HCT116 (cell line): ENCODE data around the gene UTRN. TPM values are rescaled to one million over a fixed set of nuclear protein-coding genes. Genes with fewer than 3 reads are reported as not detected.

Source experiments
- ATAC-seq: fragments of 200-7000 bp; cut with Tn5 transposase; 2 replicates; pipeline ENCODE4 v1.9.1; 2020; ENCODE audit warnings: mild to moderate bottlenecking, moderate library complexity
- BruUV-seq: library from RNA; stranded (reverse); fragments of 400-500 nt; replicated peaks from 2 replicates; lab custom pipeline; 2021; lab: Mats Ljungman, UMichigan
- CTCF ChIA-PET: fragments of 300-600 bp; sonication (Branson Sonifier 250); formaldehyde crosslinking; loops from one replicate; lab custom pipeline; 2021; ENCODE audit warnings: antibody characterized with exemption; lab: Charles Lee
- POLR2A ChIA-PET: fragments of 300-600, 350-600 bp; sonication (Branson Sonifier 250); formaldehyde crosslinking; loops from one replicate; lab custom pipeline; 2021; ENCODE audit warnings: antibody characterized with exemption; lab: Charles Lee
- RAD21 ChIA-PET, 2 experiments: fragments of 300-600 bp; sonication (Branson Sonifier 250); formaldehyde crosslinking; loops; one replicate each; lab custom pipeline; 2023; ENCODE audit warnings: low total read pairs in 2 of 2; ENCODE audit not compliant: uncharacterized antibody in 2 of 2, unreplicated experiment in 2 of 2, low non-redundant PET in 1 of 2; lab: Charles Lee
- DNase-seq: peaks from one replicate; pipeline ENCODE4 v3.0.0-alpha.2; 2010; ENCODE audit warnings: low read depth, low spot score
- H2AFZ ChIP-seq: fragments of 200-600 bp; shearing (Covaris generic), sonication (generic); 2 replicates; pipeline ENCODE4 v1.6.1; 2017; ENCODE audit warnings: low read depth, mixed run types, mixed read lengths, antibody characterized with exemption, low read length; ENCODE audit not compliant: poor library complexity, severe bottlenecking
- H3K27ac ChIP-seq: 2 replicates; pipeline ENCODE4 v1.5.1; 2012; ENCODE audit warnings: low read depth, low read length
- H3K27me3 ChIP-seq: fragments of 200-600 bp; sonication (generic); 2 replicates; pipeline ENCODE4 v1.6.1; 2016; ENCODE audit warnings: mixed run types, low read length, mixed read lengths; ENCODE audit not compliant: insufficient read depth
- H3K36me3 ChIP-seq, 2 experiments: fragments of 200-500 bp in 1 of 2; fragments of 200-600 bp in 1 of 2; sonication (Bioruptor generic) in 1 of 2; sonication (generic) in 1 of 2; 2 replicates each; pipeline versions ENCODE4 v1.5.1 to v1.6.1; 2014 to 2016; ENCODE audit warnings: low read length in 2 of 2, inconsistent platforms in 1 of 2, mixed read lengths in 1 of 2, mixed run types in 1 of 2; ENCODE audit not compliant: insufficient read depth in 2 of 2, control insufficient read depth in 1 of 2
- H3K4me1 ChIP-seq, 2 experiments: fragments of 200-600 bp in 1 of 2; sonication (generic) in 1 of 2; 2 replicates each; pipeline versions ENCODE4 v1.5.1 to v1.6.1; 2012 to 2017; ENCODE audit warnings: low read length in 2 of 2, inconsistent platforms in 1 of 2, mild to moderate bottlenecking in 1 of 2, mixed read lengths in 1 of 2, mixed run types in 1 of 2, moderate library complexity in 1 of 2; ENCODE audit not compliant: insufficient read depth in 2 of 2, control insufficient read depth in 1 of 2
- H3K4me2 ChIP-seq: fragments of 200-600 bp; sonication (generic); 2 replicates; pipeline ENCODE4 v1.6.1; 2017; ENCODE audit warnings: mixed run types, low read length, mixed read lengths
- H3K4me3 ChIP-seq, 2 experiments: fragments of 200-600 bp in 1 of 2; sonication (generic) in 1 of 2; replicated peaks in 1 of 2; 2 replicates each; pipeline ENCODE4 v1.5.1; 2011 to 2016; ENCODE audit warnings: low read length in 2 of 2, control low read depth in 1 of 2, low read depth in 1 of 2, mild to moderate bottlenecking in 1 of 2, mixed read lengths in 1 of 2, mixed run types in 1 of 2
- H3K79me2 ChIP-seq: fragments of 200-600 bp; sonication (generic); 2 replicates; pipeline ENCODE4 v1.6.1; 2017; ENCODE audit warnings: mild to moderate bottlenecking, mixed run types, low read length, moderate library complexity, mixed read lengths; ENCODE audit not compliant: insufficient read depth
- H3K9ac ChIP-seq: fragments of 200-600 bp; sonication (generic); 2 replicates; pipeline ENCODE4 v1.6.1; 2016; ENCODE audit warnings: low read length, mixed read lengths
- H3K9me2 ChIP-seq: fragments of 200-600 bp; sonication (generic), shearing (Covaris generic); 2 replicates; pipeline ENCODE4 v1.6.1; 2017; ENCODE audit warnings: mixed run types, mild to moderate bottlenecking, moderate library complexity; ENCODE audit not compliant: insufficient read depth
- H3K9me3 ChIP-seq, 2 experiments: fragments of 200-500 bp in 1 of 2; fragments of 200-600 bp in 1 of 2; sonication (Bioruptor generic) in 1 of 2; sonication (generic) in 1 of 2; 2 replicates each; pipeline ENCODE4 v1.6.1; 2014 to 2017; ENCODE audit warnings: low read length in 2 of 2, mixed read lengths in 2 of 2, inconsistent platforms in 1 of 2, low read depth in 1 of 2, mild to moderate bottlenecking in 1 of 2, mixed run types in 1 of 2, moderate library complexity in 1 of 2; ENCODE audit not compliant: control insufficient read depth in 1 of 2, insufficient read depth in 1 of 2
- H4K20me1 ChIP-seq: fragments of 200-600 bp; sonication (generic), shearing (Covaris generic); 2 replicates; pipeline ENCODE4 v1.6.1; 2017; ENCODE audit warnings: mixed run types, mild to moderate bottlenecking, moderate library complexity; ENCODE audit not compliant: insufficient read depth
- ELF1 ChIP-seq: IDR thresholded peaks from 2 replicates; pipeline ENCODE4 v1.6.1; 2012; ENCODE audit warnings: low read depth, borderline replicate concordance
- EZH2 ChIP-seq: fragments of 200-600 bp; sonication (generic); IDR thresholded peaks from 2 replicates; pipeline ENCODE4 v1.6.1; 2017; ENCODE audit warnings: antibody characterized with exemption, mixed run types
- EZH2phosphoT487 ChIP-seq: fragments of 200-600 bp; IDR thresholded peaks from 2 replicates; pipeline ENCODE4 v1.6.1; 2018; ENCODE audit warnings: antibody characterized with exemption, borderline replicate concordance
- POLR2A ChIP-seq: IDR thresholded peaks from 2 replicates; pipeline ENCODE4 v1.7.0; 2011; ENCODE audit warnings: borderline replicate concordance; ENCODE audit not compliant: insufficient read depth, insufficient read length; ENCODE audit errors: extremely low read depth
- POLR2AphosphoS5 ChIP-seq: IDR thresholded peaks from 2 replicates; pipeline ENCODE4 v1.6.1; 2011; ENCODE audit warnings: mild to moderate bottlenecking, low read depth, low read length, moderate library complexity
- RAD21 ChIP-seq: IDR thresholded peaks from 2 replicates; pipeline ENCODE4 v1.6.1; 2012; ENCODE audit warnings: low read depth, mild to moderate bottlenecking
- SP1 ChIP-seq: IDR thresholded peaks from 2 replicates; pipeline ENCODE4 v1.6.1; 2012; ENCODE audit warnings: low read depth
- SRF ChIP-seq: IDR thresholded peaks from 2 replicates; pipeline ENCODE4 v1.6.1; 2012; ENCODE audit warnings: low read depth
- YY1 ChIP-seq: IDR thresholded peaks from 2 replicates; pipeline ENCODE4 v1.6.1; 2011; ENCODE audit warnings: low read length, low read depth, moderate library complexity, mild to moderate bottlenecking; ENCODE audit not compliant: insufficient replicate concordance; ENCODE audit errors: extremely low read depth
- ZFX ChIP-seq: fragments of 450-650 bp; IDR thresholded peaks from 2 replicates; pipeline ENCODE4 v1.6.1; 2017
- intact Hi-C: fragments of 100-400 bp; cut with micrococcal nuclease; formaldehyde crosslinking; loops from 2 replicates; pipeline ENCODE4 v1.10.0; 2022
- total RNA-seq: library from RNA; stranded (reverse); gene quantifications from one replicate; pipeline ENCODE4 v1.2.1, GENCODE V29; 2021; ENCODE audit not compliant: unreplicated experiment
- TF ChIP-seq, protein P1 (sequence below), 3 experiments: fragments of 200-600 bp in 1 of 3; sonication (generic) in 1 of 3; IDR thresholded peaks in 2 of 3; conservative IDR thresholded peaks in 1 of 3; 2 replicates each; pipeline ENCODE4 v1.5.1; 2012 to 2017; ENCODE audit warnings: low read depth in 2 of 3, low read length in 2 of 3, antibody characterized with exemption in 1 of 3, borderline replicate concordance in 1 of 3, control low read depth in 1 of 3, mild to moderate bottlenecking in 1 of 3, mixed read lengths in 1 of 3, mixed run types in 1 of 3, moderate library complexity in 1 of 3; ENCODE audit not compliant: insufficient read depth in 1 of 3
- TF ChIP-seq, protein P2 (sequence below): IDR thresholded peaks from 2 replicates; pipeline ENCODE4 v1.6.1; 2012
- TF ChIP-seq, protein P3 (sequence below): IDR thresholded peaks from 2 replicates; pipeline ENCODE4 v1.6.1; 2012; ENCODE audit warnings: low read depth
- TF ChIP-seq, protein P4 (sequence below): IDR thresholded peaks from 2 replicates; pipeline ENCODE4 v1.6.1; 2012

Gene UTRN
- total RNA-seq, 1 experiment from 2014 or later: 28.4 TPM

DNA sequence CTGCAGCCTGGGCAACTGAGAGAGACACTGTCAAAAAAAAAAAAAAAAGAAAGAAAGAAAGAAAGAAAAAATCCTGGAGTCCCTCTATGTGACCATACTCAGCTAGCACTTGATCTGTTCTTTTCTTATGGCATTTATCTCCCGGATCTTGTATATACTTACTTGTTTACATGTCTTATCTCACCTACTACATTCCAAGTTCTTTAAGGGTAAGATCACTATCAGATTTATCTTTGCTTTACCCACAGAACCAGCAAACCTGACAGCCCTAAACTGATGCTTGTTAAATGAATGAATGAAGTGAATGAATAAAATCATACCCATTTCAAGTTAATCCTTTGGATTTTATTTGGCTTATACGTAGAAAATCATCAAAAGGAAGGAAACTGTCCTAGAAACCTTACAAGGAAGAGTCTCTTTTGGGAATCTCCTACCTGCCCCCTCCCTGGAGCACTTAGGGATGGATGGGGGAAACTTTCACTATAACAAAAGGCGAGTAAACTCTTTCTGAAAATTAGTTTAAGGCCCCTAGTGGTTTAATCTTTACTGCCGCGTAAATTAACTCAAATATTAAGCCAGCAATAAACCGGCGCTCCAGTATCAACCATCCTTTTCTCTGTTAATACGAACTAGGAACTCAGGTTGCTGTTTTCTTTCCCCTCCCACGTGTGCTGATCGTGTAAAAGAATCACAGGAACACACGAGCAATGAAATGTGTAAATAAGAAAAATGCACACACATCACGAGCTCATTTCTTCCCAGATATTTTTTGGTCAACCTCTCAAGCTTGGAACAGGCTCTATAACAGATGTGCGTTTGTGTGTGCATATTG is 1.3 kb upstream of the UTRN start:
- RAD21 ChIA-PET: interaction anchor here in 1 of 2 experiments (0.7 kb wide), 1 partner anchor 713 kb away, joined by 4 read pairs; no protein-coding TSS in a partner anchor
- BruUV-seq: TSS peak; percentile 56
- Histone ChIP-seq H3K9ac (peak overlapping the region; percentile 72), H3K4me1 (peaks cover 14 to 16% of the 10 kb centered on the region in 2 experiments), H3K4me3 (peak overlapping the region; percentile 79 to 89), H3K9me3 (no peaks in the 10 kb centered on the region), H2AFZ (peak overlapping the region; percentile 92), H3K79me2 (no peaks in the 10 kb centered on the region), H3K27ac (no peak overlapping the region), H4K20me1 (no peaks in the 10 kb centered on the region), H3K9me2 (no peaks in the 10 kb centered on the region), H3K27me3 (no peaks in the 10 kb centered on the region), H3K4me2 (peak overlapping the region; percentile 99), H3K36me3 (no peaks in the 10 kb centered on the region)
- POLR2A ChIA-PET: no interaction called here
- TF ChIP-seq POLR2A (no peak), EZH2 (no peak), EZH2phosphoT487 (no peak), SP1 (no peak; the same call in 1 of the 2 replicates), POLR2AphosphoS5 (no peak), ZFX (no peak), SRF (no peak), ELF1 (no peak), RAD21 (no peak), YY1 (no peak)
- TF ChIP-seq, protein P1, sequence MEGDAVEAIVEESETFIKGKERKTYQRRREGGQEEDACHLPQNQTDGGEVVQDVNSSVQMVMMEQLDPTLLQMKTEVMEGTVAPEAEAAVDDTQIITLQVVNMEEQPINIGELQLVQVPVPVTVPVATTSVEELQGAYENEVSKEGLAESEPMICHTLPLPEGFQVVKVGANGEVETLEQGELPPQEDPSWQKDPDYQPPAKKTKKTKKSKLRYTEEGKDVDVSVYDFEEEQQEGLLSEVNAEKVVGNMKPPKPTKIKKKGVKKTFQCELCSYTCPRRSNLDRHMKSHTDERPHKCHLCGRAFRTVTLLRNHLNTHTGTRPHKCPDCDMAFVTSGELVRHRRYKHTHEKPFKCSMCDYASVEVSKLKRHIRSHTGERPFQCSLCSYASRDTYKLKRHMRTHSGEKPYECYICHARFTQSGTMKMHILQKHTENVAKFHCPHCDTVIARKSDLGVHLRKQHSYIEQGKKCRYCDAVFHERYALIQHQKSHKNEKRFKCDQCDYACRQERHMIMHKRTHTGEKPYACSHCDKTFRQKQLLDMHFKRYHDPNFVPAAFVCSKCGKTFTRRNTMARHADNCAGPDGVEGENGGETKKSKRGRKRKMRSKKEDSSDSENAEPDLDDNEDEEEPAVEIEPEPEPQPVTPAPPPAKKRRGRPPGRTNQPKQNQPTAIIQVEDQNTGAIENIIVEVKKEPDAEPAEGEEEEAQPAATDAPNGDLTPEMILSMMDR (IDR thresholded peaks at IDR 0.05 in 2 of 3, conservative IDR thresholded peaks at IDR 0.05 in 1 of 3; ENCODE audit: borderline replicate concordance in 1 of 3, insufficient read depth in 1 of 3, low read depth in 2 of 3, low read length in 2 of 3): no peak; a peak in 1 of 6 replicates
- TF ChIP-seq, protein P2, sequence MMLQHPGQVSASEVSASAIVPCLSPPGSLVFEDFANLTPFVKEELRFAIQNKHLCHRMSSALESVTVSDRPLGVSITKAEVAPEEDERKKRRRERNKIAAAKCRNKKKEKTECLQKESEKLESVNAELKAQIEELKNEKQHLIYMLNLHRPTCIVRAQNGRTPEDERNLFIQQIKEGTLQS: no peak
- TF ChIP-seq, protein P3, sequence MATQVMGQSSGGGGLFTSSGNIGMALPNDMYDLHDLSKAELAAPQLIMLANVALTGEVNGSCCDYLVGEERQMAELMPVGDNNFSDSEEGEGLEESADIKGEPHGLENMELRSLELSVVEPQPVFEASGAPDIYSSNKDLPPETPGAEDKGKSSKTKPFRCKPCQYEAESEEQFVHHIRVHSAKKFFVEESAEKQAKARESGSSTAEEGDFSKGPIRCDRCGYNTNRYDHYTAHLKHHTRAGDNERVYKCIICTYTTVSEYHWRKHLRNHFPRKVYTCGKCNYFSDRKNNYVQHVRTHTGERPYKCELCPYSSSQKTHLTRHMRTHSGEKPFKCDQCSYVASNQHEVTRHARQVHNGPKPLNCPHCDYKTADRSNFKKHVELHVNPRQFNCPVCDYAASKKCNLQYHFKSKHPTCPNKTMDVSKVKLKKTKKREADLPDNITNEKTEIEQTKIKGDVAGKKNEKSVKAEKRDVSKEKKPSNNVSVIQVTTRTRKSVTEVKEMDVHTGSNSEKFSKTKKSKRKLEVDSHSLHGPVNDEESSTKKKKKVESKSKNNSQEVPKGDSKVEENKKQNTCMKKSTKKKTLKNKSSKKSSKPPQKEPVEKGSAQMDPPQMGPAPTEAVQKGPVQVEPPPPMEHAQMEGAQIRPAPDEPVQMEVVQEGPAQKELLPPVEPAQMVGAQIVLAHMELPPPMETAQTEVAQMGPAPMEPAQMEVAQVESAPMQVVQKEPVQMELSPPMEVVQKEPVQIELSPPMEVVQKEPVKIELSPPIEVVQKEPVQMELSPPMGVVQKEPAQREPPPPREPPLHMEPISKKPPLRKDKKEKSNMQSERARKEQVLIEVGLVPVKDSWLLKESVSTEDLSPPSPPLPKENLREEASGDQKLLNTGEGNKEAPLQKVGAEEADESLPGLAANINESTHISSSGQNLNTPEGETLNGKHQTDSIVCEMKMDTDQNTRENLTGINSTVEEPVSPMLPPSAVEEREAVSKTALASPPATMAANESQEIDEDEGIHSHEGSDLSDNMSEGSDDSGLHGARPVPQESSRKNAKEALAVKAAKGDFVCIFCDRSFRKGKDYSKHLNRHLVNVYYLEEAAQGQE: no peak
- TF ChIP-seq, protein P4, sequence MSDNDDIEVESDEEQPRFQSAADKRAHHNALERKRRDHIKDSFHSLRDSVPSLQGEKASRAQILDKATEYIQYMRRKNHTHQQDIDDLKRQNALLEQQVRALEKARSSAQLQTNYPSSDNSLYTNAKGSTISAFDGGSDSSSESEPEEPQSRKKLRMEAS: no peak
- DNase-seq: no peak
- intact Hi-C loops: no loop called here
- ATAC-seq: no peak
- CTCF ChIA-PET: no interaction called here
